LHCN-M2 (cell line): ENCODE measurements around the gene CREB5. TPM values are rescaled to one million over a fixed set of nuclear protein-coding genes. Genes with fewer than 3 reads are reported as not detected.
"Not testable (repeated sequence)": the region's sequence is repeated elsewhere in the genome, so short reads cannot be mapped to it uniquely, and the experiment has no call there.

ENCODE experiments used
- DNase-seq: peaks from one replicate; pipeline ENCODE4 v3.0.0-alpha.2; 2012; ENCODE audit warnings: low read depth
- total RNA-seq: library from RNA; depleted of rRNA; stranded (reverse); fragments of >200 nt; gene quantifications from 2 replicates; pipeline ENCODE4 v1.2.3, GENCODE V29; 2014

The CREB5 gene
- total RNA-seq, 1 experiment from 2014 or later: 9.0 TPM

GRCh38 chr7:28576656-28577055 is 164.3 kb downstream of the CREB5 start:
- DNase-seq: no peak

DNA sequence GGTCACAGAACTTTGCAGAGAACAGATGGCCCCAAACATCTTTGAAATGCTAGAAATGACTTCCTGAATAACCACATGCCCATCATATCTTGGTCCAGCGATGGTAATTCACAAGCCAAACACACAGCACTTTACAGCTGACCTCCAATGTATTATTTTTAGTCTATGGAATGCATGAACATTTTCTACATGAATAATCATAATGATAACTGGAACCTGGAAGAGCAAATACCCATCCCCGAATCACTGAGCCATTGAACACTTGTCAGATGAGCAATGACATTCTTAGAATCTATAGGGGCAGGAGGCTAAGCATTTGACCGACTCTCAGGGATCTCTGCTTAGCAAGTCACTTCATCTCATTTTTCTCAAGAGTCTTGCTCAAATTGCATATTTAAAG is 167.3 kb downstream of the CREB5 start:
- DNase-seq: no peak

DNA sequence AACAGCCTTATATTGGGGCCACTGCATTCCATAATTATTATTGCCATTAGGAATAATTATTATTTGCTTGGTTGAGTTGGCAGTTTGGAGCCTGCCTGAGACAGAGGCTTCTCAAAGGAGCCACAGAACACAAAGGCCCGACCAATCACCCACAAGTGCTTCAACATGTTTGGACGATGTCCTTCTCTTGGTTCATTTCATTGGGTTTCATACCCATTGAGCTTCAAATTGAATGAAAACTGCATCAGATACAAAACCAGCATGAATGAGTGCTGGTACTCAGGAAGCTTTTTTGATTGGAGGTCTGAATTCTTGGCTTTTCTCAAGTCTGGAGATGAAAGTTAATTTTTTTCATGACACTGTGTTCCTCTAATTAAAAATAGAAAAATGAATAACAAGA is 168.3 kb downstream of the CREB5 start:
- no peak for DNase-seq

DNA sequence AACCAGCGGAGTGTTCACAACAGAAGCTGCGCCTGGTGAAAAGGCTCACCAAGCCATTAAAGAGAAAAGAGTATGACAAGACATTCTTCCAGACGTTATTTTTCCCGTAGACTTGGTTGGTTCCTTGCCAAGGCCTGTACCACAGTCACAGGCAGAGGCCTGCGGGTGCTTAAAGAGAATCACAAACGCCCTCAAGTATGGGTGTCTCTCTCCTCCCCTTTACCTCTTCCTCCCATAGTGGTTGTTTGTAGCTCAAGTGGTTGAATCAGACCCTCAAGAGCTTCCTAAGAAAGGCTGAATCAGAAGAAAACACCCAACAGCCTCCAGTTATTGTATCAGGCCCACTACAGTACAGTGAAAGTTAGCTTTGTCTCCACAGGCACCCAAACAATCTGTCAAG is 169.0 kb downstream of the CREB5 start:
- no peak for DNase-seq

DNA sequence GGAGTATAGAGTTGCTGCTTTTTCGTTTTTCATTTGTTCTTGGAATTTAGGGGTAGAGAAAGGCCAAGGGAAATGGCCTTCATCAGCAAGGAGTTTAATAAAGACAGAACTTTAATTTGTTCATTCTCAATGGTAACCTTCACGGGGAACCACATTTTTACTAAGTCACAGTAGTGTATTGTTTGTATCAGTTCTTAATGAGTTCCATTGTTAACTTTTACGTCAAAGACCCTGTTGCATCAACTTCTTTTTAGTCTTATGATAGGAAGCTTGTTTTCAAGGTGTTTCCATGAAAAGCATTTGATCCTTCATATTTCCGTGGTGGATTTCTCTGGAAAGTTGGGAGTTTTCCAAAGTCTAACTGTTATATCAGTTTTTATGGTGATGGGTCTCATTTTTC is 169.9 kb downstream of the CREB5 start:
- no peak for DNase-seq

DNA sequence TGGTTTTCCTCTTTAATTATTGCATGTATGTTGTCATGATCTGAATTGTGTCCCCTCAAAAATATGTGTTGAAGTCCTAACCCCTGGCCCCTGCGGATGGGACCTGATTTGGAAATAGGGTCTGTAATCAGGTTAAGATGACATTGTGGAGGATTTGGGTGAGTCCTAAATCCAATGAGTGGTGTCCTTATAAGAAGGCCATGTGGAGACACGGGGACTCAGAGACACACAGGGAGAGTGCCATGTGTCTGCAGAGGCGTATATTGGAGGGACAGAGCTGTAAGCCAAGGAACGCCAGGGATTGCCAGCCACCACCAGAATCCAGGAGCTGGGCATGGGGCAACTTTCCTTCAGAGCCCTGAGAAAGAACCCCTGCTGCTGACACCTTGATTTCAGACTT is 171.9 kb downstream of the CREB5 start:
- no peak for DNase-seq

- no peak for DNase-seq
Observed at GRCh38 chr7:28586736-28587135, 174.4 kb downstream of the CREB5 start.

GRCh38 chr7:28587211-28587610 is 174.9 kb downstream of the CREB5 start:
- peak; percentile 44 for DNase-seq

GRCh38 chr7:28588602-28589001 is 176.3 kb downstream of the CREB5 start:
- DNase-seq: peak; percentile 69

GRCh38 chr7:28591041-28591674 is 178.8 kb downstream of the CREB5 start:
- no peak for DNase-seq

GRCh38 chr7:28591725-28592349 is 179.5 kb downstream of the CREB5 start:
- DNase-seq: no peak

- no peak for DNase-seq
Observed at GRCh38 chr7:28592861-28593260, 180.5 kb downstream of the CREB5 start.

GRCh38 chr7:28595076-28595475 is 182.8 kb downstream of the CREB5 start:
- DNase-seq: peak; percentile 29

DNA sequence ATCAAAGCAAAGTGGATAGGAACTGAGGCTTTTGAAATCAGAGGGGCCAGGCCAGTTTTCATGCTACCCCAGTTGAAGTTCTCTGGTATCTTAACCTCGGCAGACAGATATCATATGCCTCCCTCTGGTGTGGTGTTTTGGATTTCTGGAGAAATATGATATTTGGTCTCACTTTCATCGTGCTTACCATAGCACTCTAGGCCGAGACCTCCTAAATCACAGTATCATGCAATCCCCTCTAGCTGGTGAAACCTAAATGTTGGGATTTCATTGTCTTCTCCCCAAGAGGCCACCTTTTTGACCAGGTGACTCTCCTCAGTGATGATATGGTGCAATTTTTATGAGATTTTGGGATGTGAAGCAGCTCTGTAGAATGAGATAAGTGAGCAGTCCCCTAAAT is 183.5 kb downstream of the CREB5 start:
- no peak for DNase-seq

DNA sequence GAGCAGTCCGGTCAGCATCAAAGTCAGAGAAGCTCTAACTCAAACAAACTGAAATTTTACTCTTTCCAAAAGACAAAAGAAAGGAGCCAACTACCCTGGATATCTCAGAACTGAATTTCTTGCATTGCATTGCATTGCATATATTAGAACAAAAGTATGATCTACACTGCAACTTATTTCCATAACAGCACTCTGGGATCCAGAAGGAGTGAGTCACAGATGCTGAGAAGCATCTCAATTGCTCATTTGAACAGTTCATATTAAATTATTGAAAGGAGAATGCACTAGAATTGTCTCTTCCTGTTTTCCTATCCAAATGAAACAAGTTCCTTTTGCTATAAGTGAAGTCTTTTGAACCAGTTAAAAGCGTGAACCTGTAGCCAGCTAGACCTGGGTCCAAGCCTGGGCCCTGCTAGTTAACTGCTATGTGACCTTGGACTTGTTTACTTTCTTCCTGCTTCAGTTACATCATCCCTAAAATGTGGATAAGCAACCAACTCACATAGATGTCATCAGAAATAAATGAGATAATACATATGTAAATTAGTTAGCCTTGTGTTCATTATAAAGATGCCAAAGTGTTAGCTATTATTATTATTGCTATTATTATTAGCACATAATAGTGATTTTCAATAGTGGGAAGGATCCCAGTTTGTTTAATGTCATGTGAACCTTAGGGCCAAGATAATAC is 184.1 kb downstream of the CREB5 start:
- peak; percentile 22 for DNase-seq

- DNase-seq: no peak
Observed at GRCh38 chr7:28597284-28597683, 185.0 kb downstream of the CREB5 start.

DNA sequence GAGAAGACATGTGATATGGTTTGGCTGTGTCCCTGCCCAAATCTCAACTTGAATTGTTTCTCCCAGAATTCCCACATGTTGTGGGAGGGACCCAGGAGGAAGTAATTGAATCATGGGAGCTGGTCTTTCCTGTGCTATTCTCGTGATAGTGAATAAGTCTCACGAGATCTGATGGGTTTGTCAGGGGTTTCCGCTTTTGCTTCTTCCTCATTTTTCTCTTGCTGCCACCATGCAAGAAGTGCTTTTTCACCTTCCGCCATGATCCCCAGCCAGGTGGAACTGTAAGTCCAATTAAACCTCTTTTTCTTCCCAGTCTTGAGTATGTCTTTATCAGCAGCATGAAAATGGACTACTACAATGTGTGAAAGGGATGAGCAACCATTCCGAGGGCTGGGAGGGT is 185.7 kb downstream of the CREB5 start:
- DNase-seq: not testable (repeated sequence)

- DNase-seq: no peak
Observed at GRCh38 chr7:28598586-28598985, 186.3 kb downstream of the CREB5 start.

DNA sequence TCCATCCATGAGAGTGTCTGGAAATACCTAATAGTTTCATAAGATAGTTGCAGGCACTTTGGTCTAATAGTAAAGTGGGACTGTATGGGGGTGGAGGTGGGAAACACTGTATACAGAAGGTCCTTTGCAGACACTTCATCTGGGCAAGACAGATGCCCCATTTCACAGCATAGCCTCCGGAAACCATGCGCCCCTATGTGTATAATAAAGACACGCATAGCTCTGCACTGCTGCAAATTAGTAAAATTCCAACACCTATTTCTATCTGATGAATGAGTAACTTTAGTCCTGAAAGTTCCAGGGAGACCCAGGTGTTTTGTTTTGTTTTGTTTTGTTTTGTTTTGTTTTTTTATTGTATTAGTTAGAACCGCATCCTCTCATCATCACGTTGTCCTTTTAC is 187.1 kb downstream of the CREB5 start:
- DNase-seq: no peak

DNA sequence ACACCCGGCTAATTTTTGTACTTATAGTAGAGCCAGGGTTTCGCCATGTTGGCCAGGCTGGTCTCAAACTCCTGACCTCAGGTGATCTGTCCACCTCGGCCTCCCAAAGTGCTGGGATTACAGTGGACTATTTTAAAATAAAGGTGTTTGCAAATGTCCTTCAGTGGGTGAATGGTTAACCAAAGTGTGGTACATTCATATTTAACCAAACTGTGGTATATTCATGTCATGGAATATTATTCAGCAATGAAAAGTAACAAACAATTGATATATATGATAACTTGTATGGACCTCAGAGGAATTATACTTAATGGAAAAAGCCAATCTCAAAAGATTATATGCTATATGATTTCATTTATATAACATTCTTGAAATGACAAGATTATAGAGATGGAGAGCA is 190.0 kb downstream of the CREB5 start:
- DNase-seq: no peak

DNA sequence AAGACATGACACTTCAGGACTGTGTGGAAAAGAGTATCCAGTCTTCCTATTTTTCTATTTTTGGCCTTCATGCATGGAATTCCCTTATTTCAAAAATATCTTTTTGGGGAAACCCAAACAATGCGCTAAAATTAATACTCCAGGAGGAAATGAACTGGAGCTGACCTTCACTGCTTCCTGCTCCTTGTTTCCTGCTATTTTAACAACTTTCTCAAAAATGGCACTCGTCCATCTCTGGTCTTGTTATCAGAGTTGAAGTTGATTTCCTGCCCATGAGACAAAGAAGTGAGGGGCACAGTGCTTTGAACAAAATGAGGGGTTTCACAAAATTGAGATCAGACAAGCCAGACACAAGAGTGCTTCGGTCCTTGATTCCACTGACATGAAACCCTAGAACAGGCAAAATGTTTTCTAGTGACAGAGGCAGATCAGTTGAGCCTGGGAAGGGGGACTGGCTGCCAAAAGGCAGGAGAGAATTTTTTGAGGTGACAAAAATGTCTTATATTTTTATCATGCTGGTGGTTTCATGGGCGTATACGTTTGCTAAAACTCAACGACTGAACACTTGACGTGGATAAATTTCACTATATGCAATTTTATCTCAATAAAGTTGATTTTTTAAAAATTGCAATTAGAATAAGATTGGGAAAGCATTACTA is 193.2 kb downstream of the CREB5 start:
- DNase-seq: no peak

DNA sequence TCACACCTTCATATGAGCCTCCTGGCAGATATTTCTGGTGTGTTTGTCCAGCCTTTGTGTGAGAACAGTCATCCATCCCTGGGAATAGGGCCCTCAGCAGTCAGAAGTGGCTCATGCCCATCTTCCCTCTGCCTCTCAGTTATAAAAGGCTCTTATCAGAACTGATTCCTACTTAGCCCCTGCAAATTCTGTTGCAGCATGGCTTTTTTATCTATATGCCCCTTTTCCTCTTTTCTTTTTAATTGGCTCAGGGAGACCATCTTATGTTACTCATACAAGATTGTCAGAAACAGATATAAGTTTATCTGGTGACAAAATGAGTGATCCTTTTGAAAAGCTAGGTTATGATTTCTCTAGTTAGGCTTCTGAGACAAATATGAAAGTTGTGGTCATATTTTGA is 194.1 kb downstream of the CREB5 start:
- no peak for DNase-seq

DNA sequence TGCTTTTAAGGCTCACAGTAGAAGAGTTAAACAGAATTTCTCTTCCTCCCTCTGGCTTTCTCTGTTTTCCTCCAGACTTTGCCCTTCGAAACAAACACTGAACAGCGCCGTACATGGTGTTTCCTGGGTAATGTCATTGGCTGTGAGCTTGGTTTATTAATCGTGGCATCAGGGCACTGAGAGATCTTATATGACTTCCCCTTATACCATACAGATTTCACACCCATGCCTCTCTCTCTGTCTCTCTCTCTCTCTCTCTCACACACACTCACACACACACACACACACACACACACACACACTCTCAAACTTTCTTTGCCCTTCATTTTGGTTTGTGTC is 195.5 kb downstream of the CREB5 start:
- no peak for DNase-seq
